NCI-H345 treated with DMSO at 0.1 percent for 48 hours (cell line): ENCODE measurements around the gene PDE9A.
"Not testable (repeated sequence)": the region's sequence is repeated elsewhere in the genome, so short reads cannot be mapped to it uniquely, and the experiment has no call there.

Experiments
- DNase-seq: peaks from one replicate; lab custom pipeline; 2025; ENCODE audit not compliant: unreplicated experiment; lab: John Stamatoyannopoulos, UW

Gene PDE9A

GRCh38 chr21:42704861-42705260, 51.4 kb downstream of the PDE9A start:
- DNase-seq: no peak

GRCh38 chr21:42705346-42705745, 51.9 kb downstream of the PDE9A start:
- DNase-seq: no peak

- no peak for DNase-seq
These were observed 52.4 kb downstream of the PDE9A start for GRCh38 chr21:42705746-42706374.

GRCh38 chr21:42706765-42707164, 53.3 kb downstream of the PDE9A start:
- no peak for DNase-seq

GRCh38 chr21:42707207-42707830, 53.9 kb downstream of the PDE9A start:
- DNase-seq: no peak

- no peak for DNase-seq
These were observed 54.7 kb downstream of the PDE9A start for GRCh38 chr21:42708107-42708506.

GRCh38 chr21:42708916-42709315, 55.5 kb downstream of the PDE9A start:
- DNase-seq: not testable (repeated sequence)

- DNase-seq: no peak
These were observed 58.2 kb downstream of the PDE9A start for GRCh38 chr21:42711667-42712066.

- not testable (repeated sequence) for DNase-seq
These were observed 62.0 kb downstream of the PDE9A start for GRCh38 chr21:42715427-42715826.

- DNase-seq: no peak
These were observed 62.7 kb downstream of the PDE9A start for GRCh38 chr21:42716074-42716473.

- not testable (repeated sequence) for DNase-seq
These were observed 67.1 kb downstream of the PDE9A start for GRCh38 chr21:42720484-42720883.

GRCh38 chr21:42721341-42721824, 68.0 kb downstream of the PDE9A start:
- DNase-seq: no peak

- DNase-seq: no peak
These were observed 68.7 kb downstream of the PDE9A start for GRCh38 chr21:42722153-42722552.

- no peak for DNase-seq
These were observed 69.5 kb downstream of the PDE9A start for GRCh38 chr21:42722808-42723473.

- no peak for DNase-seq
These were observed 71.0 kb downstream of the PDE9A start for GRCh38 chr21:42724226-42724920.

GRCh38 chr21:42725416-42725930, 72.1 kb downstream of the PDE9A start:
- DNase-seq: no peak

- no peak for DNase-seq
These were observed 78.0 kb downstream of the PDE9A start for GRCh38 chr21:42731264-42732032.

- DNase-seq: no peak
These were observed 78.6 kb downstream of the PDE9A start for GRCh38 chr21:42732033-42732410.

GRCh38 chr21:42733037-42733627, 79.7 kb downstream of the PDE9A start:
- DNase-seq: no peak

GRCh38 chr21:42733874-42734273, 80.5 kb downstream of the PDE9A start:
- DNase-seq: no peak
